ENCODE measurements around the gene PDCD7.

The PDCD7 gene

GRCh38 chr15:65092911-65093792, 40.5 kb downstream of the PDCD7 start:
- DNase-seq (ENCODE audit: low read depth in 3 of 3, low spot score in 1 of 3), result no peak

GRCh38 chr15:65091946-65092770, 41.5 kb downstream of the PDCD7 start:
- no peak for DNase-seq (ENCODE audit: low read depth in 3 of 3, low spot score in 1 of 3)

GRCh38 chr15:65089206-65089824, 44.3 kb downstream of the PDCD7 start:
- no peak for DNase-seq (ENCODE audit: low read depth in 3 of 3, low spot score in 1 of 3)

GRCh38 chr15:65088643-65089021, 45.0 kb downstream of the PDCD7 start:
- DNase-seq (ENCODE audit: low read depth in 3 of 3, low spot score in 1 of 3), result no peak

GRCh38 chr15:65087873-65088642, 45.5 kb downstream of the PDCD7 start:
- DNase-seq (ENCODE audit: low read depth in 3 of 3, low spot score in 1 of 3), result no peak

- no peak for DNase-seq (ENCODE audit: low read depth in 3 of 3, low spot score in 1 of 3)
These were observed 46.2 kb downstream of the PDCD7 start for GRCh38 chr15:65087411-65087810.

GRCh38 chr15:65086680-65087111, 46.9 kb downstream of the PDCD7 start:
- no peak for DNase-seq (ENCODE audit: low read depth in 3 of 3, low spot score in 1 of 3)

GRCh38 chr15:65085990-65086679, 47.5 kb downstream of the PDCD7 start:
- DNase-seq (ENCODE audit: low read depth in 3 of 3, low spot score in 1 of 3), result no peak

GRCh38 chr15:65085207-65085753, 48.3 kb downstream of the PDCD7 start:
- no peak for DNase-seq (ENCODE audit: low read depth in 3 of 3, low spot score in 1 of 3)

GRCh38 chr15:65084500-65085206, 49.0 kb downstream of the PDCD7 start:
- DNase-seq (ENCODE audit: low read depth in 3 of 3, low spot score in 1 of 3), result no peak

GRCh38 chr15:65083262-65083701, 50.3 kb downstream of the PDCD7 start:
- no peak for DNase-seq (ENCODE audit: low read depth in 3 of 3, low spot score in 1 of 3)

- DNase-seq (ENCODE audit: low read depth in 3 of 3, low spot score in 1 of 3), result no peak
These were observed 51.2 kb downstream of the PDCD7 start for GRCh38 chr15:65082303-65082953.

- no peak for DNase-seq (ENCODE audit: low read depth in 3 of 3, low spot score in 1 of 3)
These were observed 51.9 kb downstream of the PDCD7 start for GRCh38 chr15:65081758-65082157.

GRCh38 chr15:65081270-65081669, 52.3 kb downstream of the PDCD7 start:
- no peak for DNase-seq (ENCODE audit: low read depth in 3 of 3, low spot score in 1 of 3)

- no peak for DNase-seq (ENCODE audit: low read depth in 3 of 3, low spot score in 1 of 3)
These were observed 54.0 kb downstream of the PDCD7 start for GRCh38 chr15:65079580-65079979.

- DNase-seq (ENCODE audit: low read depth in 3 of 3, low spot score in 1 of 3), result peak in 1 of 3 donors; percentile 39
These were observed 55.6 kb downstream of the PDCD7 start for GRCh38 chr15:65077981-65078352.

- no peak for DNase-seq (ENCODE audit: low read depth in 3 of 3, low spot score in 1 of 3)
These were observed 56.2 kb downstream of the PDCD7 start for GRCh38 chr15:65077291-65077980.

All from stimulated activated CD4-positive, alpha-beta T cell treated with anti-CD3 and anti-CD28 coated beads, TNF-alpha, amount 100 ng/mL, for 1 hour (primary cell).